ENCODE results near the gene FGF8. TPM values are rescaled to one million over a fixed set of nuclear protein-coding genes. Genes with fewer than 3 reads are reported as not detected.
A peak's percentile ranks its signal among the peaks of the same experiment; 100 is the strongest.

The FGF8 gene
- polyA plus RNA-seq, 3 donors = not detected

DNA sequence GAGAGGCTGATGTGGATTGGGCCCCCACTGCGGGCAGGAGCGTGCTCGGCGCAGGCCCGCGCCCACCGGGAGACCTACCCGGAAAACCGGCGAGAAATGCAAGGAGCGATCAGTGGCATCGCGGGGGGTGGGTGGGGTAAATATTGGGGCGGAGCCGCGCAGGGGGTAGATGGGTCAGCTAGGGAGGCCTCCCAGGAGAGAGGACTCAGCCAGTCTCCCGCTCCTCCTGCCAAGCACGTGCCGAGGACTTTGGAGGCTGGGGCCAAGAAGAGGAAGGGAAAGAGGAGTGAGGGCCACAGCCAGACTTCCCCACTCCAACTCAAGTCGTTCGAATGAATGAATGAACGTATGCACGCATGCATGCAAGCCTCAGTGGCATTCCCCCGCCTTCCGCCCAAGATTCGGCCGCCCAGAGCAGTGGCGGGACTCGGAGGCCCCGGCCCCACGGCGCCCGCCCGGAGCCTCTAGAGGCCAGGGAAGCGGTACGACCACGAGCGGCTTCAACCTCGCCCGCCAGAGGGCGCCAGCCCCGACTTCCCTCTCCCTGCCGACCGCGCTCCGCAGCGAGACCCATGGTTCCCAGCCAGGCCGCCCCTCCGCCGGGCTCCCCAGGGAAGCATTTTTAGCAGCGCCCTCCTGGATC, 3.8 kb upstream of the FGF8 start:
- no peaks in the 10 kb centered on the region for H3K79me2 ChIP-seq (ENCODE audit: insufficient read depth, low read length)
- H3K9me3 ChIP-seq (replicated peaks in 1 of 2; ENCODE audit: control insufficient read depth in 1 of 2, insufficient read depth in 1 of 2, low read length in 2 of 2) = peaks cover 0 to 21% of the 10 kb centered on the region in 2 donors
- peaks cover 35 to 52% of the 10 kb centered on the region in 2 donors for H3K4me1 ChIP-seq (ENCODE audit: control insufficient read depth in 1 of 2, insufficient read depth in 2 of 2, low read length in 2 of 2)
- H3K4me2 ChIP-seq (replicated peaks; ENCODE audit: extremely low read depth, low read length, poor library complexity, severe bottlenecking) = peak overlapping the region; percentile 87
- H4K20me1 ChIP-seq (ENCODE audit: insufficient read depth, low read length) = peaks cover 41% of the 10 kb centered on the region
- peak overlapping the region; percentile 25 for H3K9ac ChIP-seq (ENCODE audit: insufficient read depth, low read length, poor library complexity, severe bottlenecking)
- H2AFZ ChIP-seq (ENCODE audit: insufficient read depth, low read depth, low read length, poor library complexity, severe bottlenecking) = peak overlapping the region; percentile 72
- 2% methylated on average over 34 of the region's 51 CpGs for WGBS (ENCODE audit: insufficient coverage)
- H3K4me1 Mint-ChIP-seq = peaks cover 47% of the 10 kb centered on the region
- peak overlapping the region; percentile 72 to 89 for H3K4me3 Mint-ChIP-seq
- H3K9me3 Mint-ChIP-seq = peaks cover 0 to 15% (median 7%) of the 10 kb centered on the region in 7 donors
- intact Hi-C loops (cut with micrococcal nuclease) = loop anchor here (5.0 to 10.0 kb wide), 4 partner anchors 177 to 567 kb away; partner anchors contain the start of gene HPS6 (in 1 of the 2)
- no peak overlapping the region for H3K27ac ChIP-seq (ENCODE audit: low read depth in 1 of 2, low read length in 2 of 2)
- peak; percentile 62 to 80 (median 74) for DNase-seq
- TF ChIP-seq, protein P1, sequence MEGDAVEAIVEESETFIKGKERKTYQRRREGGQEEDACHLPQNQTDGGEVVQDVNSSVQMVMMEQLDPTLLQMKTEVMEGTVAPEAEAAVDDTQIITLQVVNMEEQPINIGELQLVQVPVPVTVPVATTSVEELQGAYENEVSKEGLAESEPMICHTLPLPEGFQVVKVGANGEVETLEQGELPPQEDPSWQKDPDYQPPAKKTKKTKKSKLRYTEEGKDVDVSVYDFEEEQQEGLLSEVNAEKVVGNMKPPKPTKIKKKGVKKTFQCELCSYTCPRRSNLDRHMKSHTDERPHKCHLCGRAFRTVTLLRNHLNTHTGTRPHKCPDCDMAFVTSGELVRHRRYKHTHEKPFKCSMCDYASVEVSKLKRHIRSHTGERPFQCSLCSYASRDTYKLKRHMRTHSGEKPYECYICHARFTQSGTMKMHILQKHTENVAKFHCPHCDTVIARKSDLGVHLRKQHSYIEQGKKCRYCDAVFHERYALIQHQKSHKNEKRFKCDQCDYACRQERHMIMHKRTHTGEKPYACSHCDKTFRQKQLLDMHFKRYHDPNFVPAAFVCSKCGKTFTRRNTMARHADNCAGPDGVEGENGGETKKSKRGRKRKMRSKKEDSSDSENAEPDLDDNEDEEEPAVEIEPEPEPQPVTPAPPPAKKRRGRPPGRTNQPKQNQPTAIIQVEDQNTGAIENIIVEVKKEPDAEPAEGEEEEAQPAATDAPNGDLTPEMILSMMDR (IDR thresholded peaks at IDR 0.05) = peak; percentile 98
- H3K36me3 Mint-ChIP-seq = peaks cover 15 to 18% of the 10 kb centered on the region in 2 donors
- H3K27ac Mint-ChIP-seq = peak overlapping the region in 1 of 7 donors; percentile 68
- peaks cover 3 to 7% of the 10 kb centered on the region in 2 donors for H3K36me3 ChIP-seq (replicated peaks in 1 of 2; ENCODE audit: control insufficient read depth in 1 of 2, insufficient read depth in 2 of 2, low read length in 2 of 2)
- H3K4me3 ChIP-seq (replicated peaks in 1 of 3; ENCODE audit: low read depth in 2 of 3, low read length in 3 of 3) = peak overlapping the region; percentile 3 to 75 (median 41)
- peaks cover 32 to 43% of the 10 kb centered on the region in 2 donors for H3K27me3 ChIP-seq (ENCODE audit: control insufficient read depth in 2 of 2, insufficient read depth in 2 of 2, low read length in 2 of 2)
- H3K27me3 Mint-ChIP-seq (ENCODE audit: low read depth in 3 of 3) = peaks cover 43 to 57% (median 44%) of the 10 kb centered on the region in 3 donors

DNA sequence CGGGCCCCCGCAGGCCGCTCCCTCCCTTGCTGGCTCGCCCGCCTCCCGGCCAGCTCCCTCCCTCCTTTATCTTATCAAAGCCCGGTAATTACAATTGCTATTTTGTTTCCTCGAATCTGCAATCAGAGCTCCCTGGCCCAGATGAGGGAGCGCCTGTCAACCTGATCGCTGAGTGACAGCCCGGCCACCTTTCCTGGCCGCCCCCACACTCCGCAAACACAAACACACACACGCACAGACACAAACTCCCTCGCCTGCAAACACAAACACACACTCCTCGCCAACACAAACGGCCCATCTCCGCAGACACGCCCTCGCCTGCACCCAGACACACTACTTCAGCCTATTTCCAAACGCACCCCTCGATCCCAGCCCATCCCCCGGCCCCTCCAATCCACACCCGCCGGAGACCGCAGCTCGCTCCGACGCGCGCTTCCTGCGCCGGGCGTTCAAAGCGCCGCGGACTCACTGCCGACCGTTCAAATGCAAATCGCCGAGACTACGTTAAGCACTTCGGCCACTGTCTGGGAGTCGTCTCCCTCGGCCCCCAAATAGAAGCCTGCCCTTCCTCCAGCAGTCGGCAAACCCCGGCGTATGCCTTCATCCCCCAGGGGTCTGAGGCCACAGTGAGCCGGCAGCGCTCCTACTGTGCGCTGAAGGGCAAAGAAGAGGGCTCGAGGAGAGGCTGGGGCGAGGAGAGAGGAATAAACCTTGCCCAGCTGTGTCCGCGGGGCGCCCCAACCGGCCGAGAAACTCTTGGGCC, 3.0 kb upstream of the FGF8 start:
- DNase-seq = peak in 2 of 3 donors; percentile 12 to 25
- Histone ChIP-seq H3K79me2 (ENCODE audit: insufficient read depth, low read length) (no peaks in the 10 kb centered on the region), H2AFZ (ENCODE audit: insufficient read depth, low read depth, low read length, poor library complexity, severe bottlenecking) (peak overlapping the region; percentile 72), H4K20me1 (ENCODE audit: insufficient read depth, low read length) (peaks cover 35% of the 10 kb centered on the region), H3K4me1 (ENCODE audit: control insufficient read depth in 1 of 2, insufficient read depth in 2 of 2, low read length in 2 of 2) (peaks cover 35 to 52% of the 10 kb centered on the region in 2 donors), H3K4me2 (replicated peaks; ENCODE audit: extremely low read depth, low read length, poor library complexity, severe bottlenecking) (peak overlapping the region; percentile 87), H3K36me3 (replicated peaks in 1 of 2; ENCODE audit: control insufficient read depth in 1 of 2, insufficient read depth in 2 of 2, low read length in 2 of 2) (peaks cover 0 to under 1% of the 10 kb centered on the region in 2 donors), H3K9ac (ENCODE audit: insufficient read depth, low read length, poor library complexity, severe bottlenecking) (no peak overlapping the region), H3K27me3 (ENCODE audit: control insufficient read depth in 2 of 2, insufficient read depth in 2 of 2, low read length in 2 of 2) (peaks cover 37 to 50% of the 10 kb centered on the region in 2 donors), H3K27ac (ENCODE audit: low read depth in 1 of 2, low read length in 2 of 2) (no peak overlapping the region), H3K9me3 (replicated peaks in 1 of 2; ENCODE audit: control insufficient read depth in 1 of 2, insufficient read depth in 1 of 2, low read length in 2 of 2) (peaks cover 0 to 27% of the 10 kb centered on the region in 2 donors), H3K4me3 (replicated peaks in 1 of 3; ENCODE audit: low read depth in 2 of 3, low read length in 3 of 3) (peak overlapping the region in 2 of 3 experiments; percentile 41 to 75)
- Mint-ChIP-seq H3K27ac (no peak overlapping the region), H3K9me3 (peaks cover 0 to 15% (median 8%) of the 10 kb centered on the region in 7 donors), H3K4me3 (peak overlapping the region; percentile 72 to 89), H3K27me3 (ENCODE audit: low read depth in 3 of 3) (peaks cover 50 to 64% (median 51%) of the 10 kb centered on the region in 3 donors), H3K4me1 (peaks cover 47% of the 10 kb centered on the region), H3K36me3 (peaks cover 11 to 14% of the 10 kb centered on the region in 2 donors)
- WGBS (ENCODE audit: insufficient coverage) = 3% methylated on average over 58 of the region's 58 CpGs
- TF ChIP-seq, protein P1 (IDR thresholded peaks at IDR 0.05) = no peak
- intact Hi-C loops (cut with micrococcal nuclease) = loop anchor here in 1 of 2 donors (10.0 kb wide), 1 partner anchor 564 kb away; no protein-coding TSS in a partner anchor
